ENCODE results near the gene RCCD1. TPM values are rescaled to one million over a fixed set of nuclear protein-coding genes. Genes with fewer than 3 reads are reported as not detected.

The RCCD1 gene
- total RNA-seq, 1 experiment from 2014 or later: 51.5 TPM

DNA sequence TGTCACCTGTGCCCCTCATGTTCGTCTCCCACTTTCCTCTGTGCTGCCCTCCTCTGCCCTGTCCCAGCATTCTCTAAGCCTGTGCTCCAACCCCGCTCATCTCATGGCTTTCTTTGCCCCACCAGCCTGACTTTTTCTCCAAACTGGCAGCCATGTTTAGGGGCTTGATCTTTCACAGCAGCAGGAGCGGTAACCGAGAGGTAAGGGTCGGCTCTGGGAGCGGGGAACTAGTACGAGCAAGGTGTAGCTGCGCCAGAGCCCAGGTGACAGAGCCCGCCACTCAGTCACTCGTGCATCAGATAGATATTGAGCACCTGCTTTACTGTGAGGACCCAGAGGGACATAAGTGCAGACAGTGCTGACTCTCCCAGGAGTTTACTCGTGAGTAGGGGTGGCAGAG is 38.2 kb upstream of the RCCD1 start:
- POLR2A ChIA-PET (ENCODE audit: unreplicated experiment): interaction anchor here (0.6 kb wide), 1 partner anchor 193 kb away, joined by 3 read pairs; no protein-coding TSS in a partner anchor
- DNase-seq: no peak

DNA sequence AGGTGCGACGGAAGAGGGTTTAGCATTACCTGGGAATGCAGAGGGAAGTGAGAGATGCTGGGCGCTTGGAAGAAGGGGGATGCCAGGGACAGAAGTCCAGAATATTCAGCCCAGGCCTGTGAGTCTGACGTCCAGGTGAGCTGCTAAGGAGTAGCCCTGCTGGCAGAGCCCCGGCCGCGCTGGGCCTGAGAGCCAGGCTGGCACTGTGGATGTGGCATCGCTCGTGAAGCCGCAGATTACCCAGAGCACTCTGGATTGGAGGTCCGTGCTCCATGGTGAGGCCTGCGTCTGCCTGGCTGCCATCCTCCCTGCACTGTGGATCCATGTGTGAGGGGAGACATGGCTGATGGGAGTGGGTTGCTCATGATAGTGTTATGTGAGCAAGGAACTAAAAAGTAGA is 37.1 kb upstream of the RCCD1 start:
- H3K36me3 ChIP-seq (ENCODE audit: low read depth): no peaks in the 10 kb centered on the region
- H3K4me1 ChIP-seq (replicated peaks; ENCODE audit: insufficient read depth): no peaks in the 10 kb centered on the region
- no peak overlapping the region for H3K4me3 ChIP-seq
- no peak overlapping the region for H3K27ac ChIP-seq
- H3K79me2 ChIP-seq (ENCODE audit: low read depth): no peaks in the 10 kb centered on the region
- BruUV-seq (replicated peaks): no TSS peak
- DNase-seq: no peak
- ChIA-PET CTCF (interaction anchor here (0.6 kb wide), 1 partner anchor 368 kb away, joined by 3 read pairs; no protein-coding TSS in a partner anchor), POLR2A (ENCODE audit: unreplicated experiment) (no interaction called here)
- H4K20me1 ChIP-seq (ENCODE audit: insufficient read depth): no peaks in the 10 kb centered on the region
- no peaks in the 10 kb centered on the region for H3K27me3 ChIP-seq (ENCODE audit: insufficient read depth, low read depth)
- H3K4me2 ChIP-seq: no peak overlapping the region
- TF ChIP-seq, protein P1, sequence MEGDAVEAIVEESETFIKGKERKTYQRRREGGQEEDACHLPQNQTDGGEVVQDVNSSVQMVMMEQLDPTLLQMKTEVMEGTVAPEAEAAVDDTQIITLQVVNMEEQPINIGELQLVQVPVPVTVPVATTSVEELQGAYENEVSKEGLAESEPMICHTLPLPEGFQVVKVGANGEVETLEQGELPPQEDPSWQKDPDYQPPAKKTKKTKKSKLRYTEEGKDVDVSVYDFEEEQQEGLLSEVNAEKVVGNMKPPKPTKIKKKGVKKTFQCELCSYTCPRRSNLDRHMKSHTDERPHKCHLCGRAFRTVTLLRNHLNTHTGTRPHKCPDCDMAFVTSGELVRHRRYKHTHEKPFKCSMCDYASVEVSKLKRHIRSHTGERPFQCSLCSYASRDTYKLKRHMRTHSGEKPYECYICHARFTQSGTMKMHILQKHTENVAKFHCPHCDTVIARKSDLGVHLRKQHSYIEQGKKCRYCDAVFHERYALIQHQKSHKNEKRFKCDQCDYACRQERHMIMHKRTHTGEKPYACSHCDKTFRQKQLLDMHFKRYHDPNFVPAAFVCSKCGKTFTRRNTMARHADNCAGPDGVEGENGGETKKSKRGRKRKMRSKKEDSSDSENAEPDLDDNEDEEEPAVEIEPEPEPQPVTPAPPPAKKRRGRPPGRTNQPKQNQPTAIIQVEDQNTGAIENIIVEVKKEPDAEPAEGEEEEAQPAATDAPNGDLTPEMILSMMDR (conservative IDR thresholded peaks at IDR 0.05): no peak
- no peak for TF ChIP-seq EZH2 (IDR thresholded peaks at IDR 0.05; ENCODE audit: low read depth)
- intact Hi-C loops (cut with micrococcal nuclease; ENCODE audit: unreplicated experiment): no loop called here
- no peaks in the 10 kb centered on the region for H3F3A ChIP-seq (ENCODE audit: insufficient read depth, low read depth)
- H3K9me2 ChIP-seq (ENCODE audit: insufficient read depth): no peaks in the 10 kb centered on the region
- no peak overlapping the region for H2AFZ ChIP-seq
- H3K9me3 ChIP-seq (ENCODE audit: insufficient read depth, low read depth): no peaks in the 10 kb centered on the region

More for the DNA sequence above, 38.2 kb upstream of the RCCD1 start:
- H3K36me3 ChIP-seq (ENCODE audit: low read depth): no peaks in the 10 kb centered on the region
- H3K27ac ChIP-seq: no peak overlapping the region
- no peak overlapping the region for H2AFZ ChIP-seq
- CTCF ChIA-PET: no interaction called here
- H3K27me3 ChIP-seq (ENCODE audit: insufficient read depth, low read depth): no peaks in the 10 kb centered on the region
- no peaks in the 10 kb centered on the region for H4K20me1 ChIP-seq (ENCODE audit: insufficient read depth)
- no peaks in the 10 kb centered on the region for H3K4me1 ChIP-seq (replicated peaks; ENCODE audit: insufficient read depth)
- H3K4me3 ChIP-seq: no peak overlapping the region
- no peaks in the 10 kb centered on the region for H3K9me2 ChIP-seq (ENCODE audit: insufficient read depth)
- no TSS peak for BruUV-seq (replicated peaks)
- no peaks in the 10 kb centered on the region for H3K79me2 ChIP-seq (ENCODE audit: low read depth)
- H3K9me3 ChIP-seq (ENCODE audit: insufficient read depth, low read depth): no peaks in the 10 kb centered on the region
- no peaks in the 10 kb centered on the region for H3F3A ChIP-seq (ENCODE audit: insufficient read depth, low read depth)
- intact Hi-C loops (cut with micrococcal nuclease; ENCODE audit: unreplicated experiment): no loop called here
- no peak overlapping the region for H3K4me2 ChIP-seq
- TF ChIP-seq EZH2 (IDR thresholded peaks at IDR 0.05; ENCODE audit: low read depth): no peak
- TF ChIP-seq, protein P1 (conservative IDR thresholded peaks at IDR 0.05): no peak

DNA sequence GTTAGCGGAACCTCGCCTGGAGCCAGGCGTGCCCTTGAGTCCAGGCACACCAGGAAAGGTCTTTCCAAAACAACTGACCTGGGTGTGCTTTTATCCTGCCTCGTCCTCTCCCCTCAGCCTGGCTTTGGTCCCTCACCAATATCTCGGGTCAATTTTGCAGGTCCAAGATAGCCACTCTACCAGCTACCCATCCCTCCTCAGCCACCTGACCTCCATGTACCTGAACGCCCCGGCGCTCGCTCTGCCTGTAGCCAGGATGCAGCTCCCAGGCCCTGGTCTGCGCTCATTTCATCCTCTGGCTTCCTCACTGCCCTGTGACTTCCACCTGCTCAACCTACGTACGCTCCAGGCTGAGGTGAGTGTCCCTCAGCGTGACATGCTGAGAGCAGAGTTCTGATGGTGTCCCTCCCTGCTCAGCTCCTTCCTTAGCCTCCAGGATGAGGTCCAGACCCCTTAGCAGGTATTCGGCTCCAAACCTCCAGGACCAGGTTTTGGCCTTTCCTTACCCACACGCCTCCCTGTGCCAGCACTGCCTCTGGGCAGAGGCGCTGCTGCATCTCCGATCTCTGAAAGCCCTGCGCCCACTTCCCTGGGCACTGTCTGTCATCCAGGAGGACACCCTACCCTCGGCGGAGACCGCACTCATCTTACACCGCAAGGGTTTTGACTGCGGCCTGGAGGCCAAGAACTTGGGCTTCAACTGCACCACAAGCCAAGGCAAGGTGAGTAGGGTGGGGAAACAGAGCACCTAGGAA is 36.5 kb upstream of the RCCD1 start:
- no peaks in the 10 kb centered on the region for H3K36me3 ChIP-seq (ENCODE audit: low read depth)

More for the DNA sequence above, 36.5 kb upstream of the RCCD1 start:
- ChIA-PET POLR2A (ENCODE audit: unreplicated experiment) (no interaction called here), CTCF (interaction anchor here (0.6 to 0.7 kb wide), 3 partner anchors 9 to 368 kb away, joined by 3 to 7 read pairs (median 3); no protein-coding TSS in a partner anchor)
- H3F3A ChIP-seq (ENCODE audit: insufficient read depth, low read depth): no peaks in the 10 kb centered on the region
- H4K20me1 ChIP-seq (ENCODE audit: insufficient read depth): no peaks in the 10 kb centered on the region
- no peaks in the 10 kb centered on the region for H3K9me2 ChIP-seq (ENCODE audit: insufficient read depth)
- H3K4me2 ChIP-seq: no peak overlapping the region
- no TSS peak for BruUV-seq (replicated peaks)
- intact Hi-C loops (cut with micrococcal nuclease; ENCODE audit: unreplicated experiment): no loop called here
- H3K27me3 ChIP-seq (ENCODE audit: insufficient read depth, low read depth): no peaks in the 10 kb centered on the region
- DNase-seq: no peak
- no peak overlapping the region for H3K4me3 ChIP-seq
- no peaks in the 10 kb centered on the region for H3K79me2 ChIP-seq (ENCODE audit: low read depth)
- H3K9me3 ChIP-seq (ENCODE audit: insufficient read depth, low read depth): no peaks in the 10 kb centered on the region
- TF ChIP-seq, protein P1 (conservative IDR thresholded peaks at IDR 0.05): no peak
- TF ChIP-seq EZH2 (IDR thresholded peaks at IDR 0.05; ENCODE audit: low read depth): no peak
- H3K27ac ChIP-seq: no peak overlapping the region
- H3K4me1 ChIP-seq (replicated peaks; ENCODE audit: insufficient read depth): no peaks in the 10 kb centered on the region
- no peak overlapping the region for H2AFZ ChIP-seq

Measured in PC-9 (cell line).